SK-N-SH treated with all-trans-retinoic acid at 6 μM for 48 hours (cell line): ENCODE data around the gene SFMBT2.

Experiments
- ATAC-seq: fragments of 200-7000 bp; cut with Tn5 transposase; 3 replicates; pipeline ENCODE4 v1.9.1; 2020; ENCODE audit warnings: mild to moderate bottlenecking, moderate library complexity
- ARNTL ChIP-seq: fragments of 450-650 bp; formaldehyde crosslinking; IDR thresholded peaks from 2 replicates; pipeline ENCODE4 v1.5.0; 2020; ENCODE audit warnings: low read depth, mild to moderate bottlenecking, moderate library complexity, borderline replicate concordance
- BACH2 ChIP-seq: fragments of 250-450 bp; sonication (Bioruptor Pico); IDR thresholded peaks from 2 replicates; pipeline ENCODE4 v1.9.0; 2021; ENCODE audit warnings: mild to moderate bottlenecking, borderline replicate concordance
- CREB5 ChIP-seq: fragments of 250-450 bp; sonication (Bioruptor Pico); IDR thresholded peaks from 2 replicates; pipeline ENCODE4 v1.5.1; 2020; ENCODE audit warnings: low read depth, mild to moderate bottlenecking, moderate library complexity
- CSRNP3 ChIP-seq: fragments of 250-450 bp; sonication (Bioruptor Pico); IDR thresholded peaks from 2 replicates; pipeline ENCODE4 v1.5.1; 2021; ENCODE audit warnings: mild to moderate bottlenecking, moderate library complexity
- ESRRG ChIP-seq: fragments of 250-450 bp; sonication (Bioruptor Pico); IDR thresholded peaks from 2 replicates; pipeline ENCODE4 v1.6.1; 2021; ENCODE audit warnings: mild to moderate bottlenecking
- GLIS3 ChIP-seq: fragments of 250-450 bp; sonication (Bioruptor Pico); IDR thresholded peaks from 2 replicates; pipeline ENCODE4 v1.5.0; 2020; ENCODE audit warnings: mild to moderate bottlenecking, moderate library complexity
- ISL1 ChIP-seq: fragments of 250-450 bp; sonication (Bioruptor Pico); IDR thresholded peaks from 2 replicates; pipeline ENCODE4 v2.1.2; 2022; ENCODE audit warnings: mild to moderate bottlenecking, moderate library complexity
- OSR1 ChIP-seq: fragments of 250-450 bp; sonication (Bioruptor Pico); IDR thresholded peaks from 2 replicates; pipeline ENCODE4 v1.8.0; 2022; ENCODE audit warnings: moderate library complexity, mild to moderate bottlenecking, inconsistent platforms
- POU6F1 ChIP-seq: fragments of 250-450 bp; sonication (Bioruptor Pico); IDR thresholded peaks from 2 replicates; pipeline ENCODE4 v1.8.0; 2021; ENCODE audit warnings: low read depth, mild to moderate bottlenecking, moderate library complexity, borderline replicate concordance
- PPARA ChIP-seq: fragments of 250-450 bp; sonication (Bioruptor Pico); IDR thresholded peaks from 2 replicates; pipeline ENCODE4 v1.5.0; 2020; ENCODE audit warnings: mild to moderate bottlenecking, borderline replicate concordance
- SNAI2 ChIP-seq: fragments of 250-450 bp; sonication (Bioruptor Pico); IDR thresholded peaks from 2 replicates; pipeline ENCODE4 v1.5.0; 2020; ENCODE audit warnings: mild to moderate bottlenecking, moderate library complexity
- TCF4 ChIP-seq: fragments of 250-450 bp; sonication (Bioruptor Pico); IDR thresholded peaks from 2 replicates; pipeline ENCODE4 v1.8.0; 2021; ENCODE audit warnings: mild to moderate bottlenecking, moderate library complexity, borderline replicate concordance
- TOX ChIP-seq: fragments of 250-450 bp; sonication (Bioruptor Pico); IDR thresholded peaks from 2 replicates; pipeline ENCODE4 v1.8.0; 2021; ENCODE audit warnings: mild to moderate bottlenecking, moderate library complexity, borderline replicate concordance
- ZC3H10 ChIP-seq: fragments of 250-450 bp; sonication (Bioruptor Pico); IDR thresholded peaks from 2 replicates; pipeline ENCODE4 v1.5.1; 2021; ENCODE audit warnings: mild to moderate bottlenecking, moderate library complexity
- ZFP3 ChIP-seq: fragments of 250-450 bp; sonication (Bioruptor Pico); IDR thresholded peaks from 2 replicates; pipeline ENCODE4 v1.5.0; 2020; ENCODE audit warnings: mild to moderate bottlenecking, moderate library complexity
- ZNF70 ChIP-seq: fragments of 450-650 bp; formaldehyde crosslinking; IDR thresholded peaks from 2 replicates; pipeline ENCODE4 v1.5.0; 2020; ENCODE audit warnings: mild to moderate bottlenecking, moderate library complexity
- ZNF8 ChIP-seq: fragments of 450-650 bp; formaldehyde crosslinking; IDR thresholded peaks from 2 replicates; pipeline ENCODE4 v1.5.0; 2020; ENCODE audit warnings: mild to moderate bottlenecking, moderate library complexity
- TF ChIP-seq, protein P1 (sequence below): fragments of 250-450 bp; sonication (Bioruptor Pico); IDR thresholded peaks from 2 replicates; pipeline ENCODE4 v1.5.0; 2020; ENCODE audit warnings: mild to moderate bottlenecking, moderate library complexity

The SFMBT2 gene

GRCh38 chr10:7311218-7311849, 99.5 kb downstream of the SFMBT2 start (continued):
- TF ChIP-seq CSRNP3 (CRISPR knock-in tag) (0 out of 2 replicates have a peak, but pooled peaks have one; percentile 63), ESRRG (CRISPR knock-in tag) (0 out of 2 replicates have a peak, but pooled peaks have one; percentile 33), ISL1 (CRISPR knock-in tag) (peak; percentile 98)
- TF ChIP-seq, protein P1, sequence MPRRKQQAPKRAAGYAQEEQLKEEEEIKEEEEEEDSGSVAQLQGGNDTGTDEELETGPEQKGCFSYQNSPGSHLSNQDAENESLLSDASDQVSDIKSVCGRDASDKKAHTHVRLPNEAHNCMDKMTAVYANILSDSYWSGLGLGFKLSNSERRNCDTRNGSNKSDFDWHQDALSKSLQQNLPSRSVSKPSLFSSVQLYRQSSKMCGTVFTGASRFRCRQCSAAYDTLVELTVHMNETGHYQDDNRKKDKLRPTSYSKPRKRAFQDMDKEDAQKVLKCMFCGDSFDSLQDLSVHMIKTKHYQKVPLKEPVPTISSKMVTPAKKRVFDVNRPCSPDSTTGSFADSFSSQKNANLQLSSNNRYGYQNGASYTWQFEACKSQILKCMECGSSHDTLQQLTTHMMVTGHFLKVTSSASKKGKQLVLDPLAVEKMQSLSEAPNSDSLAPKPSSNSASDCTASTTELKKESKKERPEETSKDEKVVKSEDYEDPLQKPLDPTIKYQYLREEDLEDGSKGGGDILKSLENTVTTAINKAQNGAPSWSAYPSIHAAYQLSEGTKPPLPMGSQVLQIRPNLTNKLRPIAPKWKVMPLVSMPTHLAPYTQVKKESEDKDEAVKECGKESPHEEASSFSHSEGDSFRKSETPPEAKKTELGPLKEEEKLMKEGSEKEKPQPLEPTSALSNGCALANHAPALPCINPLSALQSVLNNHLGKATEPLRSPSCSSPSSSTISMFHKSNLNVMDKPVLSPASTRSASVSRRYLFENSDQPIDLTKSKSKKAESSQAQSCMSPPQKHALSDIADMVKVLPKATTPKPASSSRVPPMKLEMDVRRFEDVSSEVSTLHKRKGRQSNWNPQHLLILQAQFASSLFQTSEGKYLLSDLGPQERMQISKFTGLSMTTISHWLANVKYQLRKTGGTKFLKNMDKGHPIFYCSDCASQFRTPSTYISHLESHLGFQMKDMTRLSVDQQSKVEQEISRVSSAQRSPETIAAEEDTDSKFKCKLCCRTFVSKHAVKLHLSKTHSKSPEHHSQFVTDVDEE (CRISPR knock-in tag), result peak; percentile 38; the same call in 1 of the 2 replicates

GRCh38 chr10:7310076-7310475, 100.8 kb downstream of the SFMBT2 start:
- no peak for ATAC-seq

GRCh38 chr10:7308826-7309225, 102.0 kb downstream of the SFMBT2 start:
- ATAC-seq, result no peak
- no peak for TF ChIP-seq SNAI2 (CRISPR knock-in tag)
- no peak for TF ChIP-seq ESRRG (CRISPR knock-in tag)
- TF ChIP-seq TCF4 (CRISPR knock-in tag), result no peak
- TF ChIP-seq OSR1 (CRISPR knock-in tag), result no peak
- TF ChIP-seq CREB5 (CRISPR knock-in tag), result no peak
- no peak for TF ChIP-seq ZC3H10 (CRISPR knock-in tag)
- no peak for TF ChIP-seq ISL1 (CRISPR knock-in tag)
- TF ChIP-seq TOX (CRISPR knock-in tag), result no peak
- no peak for TF ChIP-seq CSRNP3 (CRISPR knock-in tag)
- TF ChIP-seq BACH2, result no peak
- TF ChIP-seq, protein P1 (CRISPR knock-in tag), result no peak
- TF ChIP-seq ZFP3 (CRISPR knock-in tag), result no peak
- TF ChIP-seq ZNF8 (CRISPR knock-in tag), result no peak
- TF ChIP-seq GLIS3 (CRISPR knock-in tag), result no peak
- TF ChIP-seq PPARA, result no peak

More at GRCh38 chr10:7310076-7310475, 100.8 kb downstream of the SFMBT2 start:
- no peak for TF ChIP-seq GLIS3 (CRISPR knock-in tag)
- TF ChIP-seq TOX (CRISPR knock-in tag), result no peak
- TF ChIP-seq CREB5 (CRISPR knock-in tag), result no peak
- TF ChIP-seq TCF4 (CRISPR knock-in tag), result no peak
- no peak for TF ChIP-seq ESRRG (CRISPR knock-in tag)
- no peak for TF ChIP-seq ZNF70 (CRISPR knock-in tag)
- no peak for TF ChIP-seq POU6F1 (CRISPR knock-in tag)
- TF ChIP-seq ZC3H10 (CRISPR knock-in tag), result no peak
- TF ChIP-seq SNAI2 (CRISPR knock-in tag), result no peak
- no peak for TF ChIP-seq PPARA
- no peak for TF ChIP-seq ARNTL
